HepG2 (cell line): ENCODE results near the gene THOC6. TPM values are rescaled to one million over a fixed set of nuclear protein-coding genes. Genes with fewer than 3 reads are reported as not detected.

Source experiments
- MEIS2 ChIP-seq: sonication (generic); formaldehyde crosslinking; IDR thresholded peaks from 2 replicates; pipeline ENCODE4 v1.9.0; 2021; ENCODE audit warnings: mild to moderate bottlenecking, missing genetic modification reagents
- MTF1 ChIP-seq: sonication (generic); formaldehyde crosslinking; IDR thresholded peaks from 2 replicates; pipeline ENCODE4 v1.5.0; 2020; ENCODE audit warnings: missing genetic modification reagents
- PHF21A ChIP-seq: sonication (generic); formaldehyde crosslinking; IDR thresholded peaks from 2 replicates; pipeline ENCODE4 v1.5.0; 2020; ENCODE audit warnings: mild to moderate bottlenecking, missing genetic modification reagents
- SAFB2 ChIP-seq: sonication (generic); formaldehyde crosslinking; IDR thresholded peaks from 2 replicates; pipeline ENCODE4 v1.5.1; 2020; ENCODE audit warnings: missing genetic modification reagents, low read depth, mild to moderate bottlenecking, borderline replicate concordance
- SSRP1 ChIP-seq: IDR thresholded peaks from 2 replicates; pipeline ENCODE4 v1.6.1; 2016; ENCODE audit warnings: control low read depth
- TCF7 ChIP-seq: sonication (generic); IDR thresholded peaks from 2 replicates; pipeline ENCODE4 v1.6.1; 2016; ENCODE audit warnings: antibody characterized with exemption, low read depth
- YEATS4 ChIP-seq: sonication (generic); formaldehyde crosslinking; IDR thresholded peaks from 2 replicates; pipeline ENCODE4 v1.4.0; 2020; ENCODE audit warnings: missing genetic modification reagents, borderline replicate concordance
- ZFP37 ChIP-seq: sonication (generic); formaldehyde crosslinking; IDR thresholded peaks from 2 replicates; pipeline ENCODE4 v1.4.0; 2020; ENCODE audit warnings: missing genetic modification reagents, borderline replicate concordance
- ZNF761 ChIP-seq: sonication (generic); formaldehyde crosslinking; conservative IDR thresholded peaks from 2 replicates; pipeline ENCODE4 v1.4.0; 2020; ENCODE audit warnings: mild to moderate bottlenecking, missing genetic modification reagents
- ZNF773 ChIP-seq: sonication (generic); formaldehyde crosslinking; IDR thresholded peaks from 2 replicates; pipeline ENCODE4 v1.4.0; 2020; ENCODE audit warnings: missing genetic modification reagents, borderline replicate concordance
- polyA plus RNA-seq, 8 experiments: library from polyadenylated mRNA; depleted of rRNA in 3 of 8; stranded (reverse) in 7 of 8; unstranded in 1 of 8; fragments of >200 nt; fragmentation: Illumina TruSeq in 4 of 8; extraction: Trizol in 4 of 8; gene quantifications; 2 replicates each; pipeline versions ENCODE4 v1.2.1 to v1.2.3, GENCODE V29; 2011 to 2016; ENCODE audit warnings: low read depth in 4 of 8, missing spikeins in 1 of 8, mixed read lengths in 1 of 8; ENCODE audit not compliant: insufficient read depth in 1 of 8
- total RNA-seq, 5 experiments: library from RNA; depleted of rRNA; stranded (reverse); fragments of >200 nt; fragmentation: Illumina TruSeq; extraction: Trizol; gene quantifications; 2 replicates each; pipeline ENCODE4 v1.2.3, GENCODE V29; 2016; ENCODE audit warnings: low read depth in 1 of 5
- TF ChIP-seq, protein P1 (sequence below): sonication (generic); formaldehyde crosslinking; IDR thresholded peaks from 2 replicates; pipeline ENCODE4 v1.4.0; 2020; ENCODE audit warnings: missing genetic modification reagents
- TF ChIP-seq, protein P2 (sequence below): sonication (generic); formaldehyde crosslinking; IDR thresholded peaks from 2 replicates; pipeline ENCODE4 v1.5.0; 2020; ENCODE audit warnings: mild to moderate bottlenecking, missing genetic modification reagents, borderline replicate concordance
- TF ChIP-seq, protein P3 (sequence below): IDR thresholded peaks from 2 replicates; pipeline ENCODE4 v1.6.1; 2012; ENCODE audit warnings: low read length, improper control_type of control experiment
- TF ChIP-seq, protein P4 (sequence below): sonication (generic); formaldehyde crosslinking; IDR thresholded peaks from 2 replicates; pipeline ENCODE4 v1.8.1; 2023; ENCODE audit warnings: mild to moderate bottlenecking, inconsistent platforms, moderate library complexity, missing genetic modification reagents, borderline replicate concordance
- TF ChIP-seq, protein P5 (sequence below): sonication (generic); formaldehyde crosslinking; IDR thresholded peaks from 2 replicates; pipeline ENCODE4 v1.5.1; 2020; ENCODE audit warnings: missing genetic modification reagents, mild to moderate bottlenecking, borderline replicate concordance

Gene THOC6
- total and polyA plus RNA-seq, 2 of the 13 experiments (the other 11 are each of a cell fraction or from before 2014, with no cell fraction given): 32.1 to 37.0 TPM

DNA sequence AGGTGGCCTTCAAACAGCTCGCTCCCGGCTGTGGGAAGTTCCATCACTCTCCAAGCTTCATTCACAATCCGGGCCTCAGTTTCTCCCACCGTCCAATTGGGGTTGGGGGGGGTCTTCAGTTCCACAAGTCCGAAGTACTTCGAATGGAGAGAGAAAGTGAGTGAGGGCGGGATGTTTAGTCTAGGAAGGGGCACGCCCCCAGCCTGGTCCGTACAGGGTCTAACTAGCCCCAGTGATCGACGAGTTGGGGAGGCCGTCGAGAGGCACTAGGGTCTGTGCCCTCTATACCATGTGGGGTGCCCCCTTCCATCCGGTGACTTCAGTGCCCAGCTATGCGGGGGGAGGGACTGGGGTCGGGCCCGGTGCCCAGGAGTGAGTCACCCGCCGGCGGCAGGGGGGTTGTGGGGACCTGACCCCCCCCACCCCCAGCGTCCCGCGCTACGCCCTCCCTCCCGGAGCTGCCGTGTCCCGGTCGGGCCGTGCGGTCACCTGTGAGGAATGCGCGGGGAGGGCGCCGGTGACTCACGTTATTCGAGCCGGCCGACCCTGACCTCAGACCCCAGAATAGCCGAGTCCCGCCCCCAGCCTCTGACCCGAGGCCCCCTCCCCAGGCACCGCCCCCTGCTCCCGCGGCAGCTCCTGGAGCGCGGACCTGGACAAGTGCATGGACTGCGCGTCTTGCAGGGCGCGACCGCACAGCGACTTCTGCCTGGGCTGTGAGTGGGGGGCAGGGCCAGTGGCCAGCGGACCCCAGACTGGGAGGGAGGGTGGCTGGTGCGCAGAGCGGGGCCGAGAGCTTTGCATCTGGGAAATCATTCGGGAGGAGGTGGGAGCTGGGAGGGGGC, 3.0 kb upstream of the THOC6 start (continued):
- TF ChIP-seq ZNF773 (CRISPR knock-in tag) (peak; percentile 85; the same call in 1 of the 2 replicates), ZFP37 (CRISPR knock-in tag) (0 out of 2 replicates have a peak, but pooled peaks have one; percentile 28), SSRP1 (CRISPR knock-in tag) (peak; percentile 75; the same call in 1 of the 2 replicates), PHF21A (peak; percentile 79), YEATS4 (peak; percentile 60; the same call in 1 of the 2 replicates), SAFB2 (CRISPR knock-in tag) (peak; percentile 70; the same call in 1 of the 2 replicates), MTF1 (CRISPR knock-in tag) (no peak), ZNF761 (CRISPR knock-in tag) (0 out of 2 replicates have a peak, but pooled peaks have one; percentile 85), MEIS2 (CRISPR knock-in tag) (peak; percentile 59; the same call in 1 of the 2 replicates), TCF7 (0 out of 2 replicates have a peak, but pooled peaks have one; percentile 31)
- TF ChIP-seq, protein P1, sequence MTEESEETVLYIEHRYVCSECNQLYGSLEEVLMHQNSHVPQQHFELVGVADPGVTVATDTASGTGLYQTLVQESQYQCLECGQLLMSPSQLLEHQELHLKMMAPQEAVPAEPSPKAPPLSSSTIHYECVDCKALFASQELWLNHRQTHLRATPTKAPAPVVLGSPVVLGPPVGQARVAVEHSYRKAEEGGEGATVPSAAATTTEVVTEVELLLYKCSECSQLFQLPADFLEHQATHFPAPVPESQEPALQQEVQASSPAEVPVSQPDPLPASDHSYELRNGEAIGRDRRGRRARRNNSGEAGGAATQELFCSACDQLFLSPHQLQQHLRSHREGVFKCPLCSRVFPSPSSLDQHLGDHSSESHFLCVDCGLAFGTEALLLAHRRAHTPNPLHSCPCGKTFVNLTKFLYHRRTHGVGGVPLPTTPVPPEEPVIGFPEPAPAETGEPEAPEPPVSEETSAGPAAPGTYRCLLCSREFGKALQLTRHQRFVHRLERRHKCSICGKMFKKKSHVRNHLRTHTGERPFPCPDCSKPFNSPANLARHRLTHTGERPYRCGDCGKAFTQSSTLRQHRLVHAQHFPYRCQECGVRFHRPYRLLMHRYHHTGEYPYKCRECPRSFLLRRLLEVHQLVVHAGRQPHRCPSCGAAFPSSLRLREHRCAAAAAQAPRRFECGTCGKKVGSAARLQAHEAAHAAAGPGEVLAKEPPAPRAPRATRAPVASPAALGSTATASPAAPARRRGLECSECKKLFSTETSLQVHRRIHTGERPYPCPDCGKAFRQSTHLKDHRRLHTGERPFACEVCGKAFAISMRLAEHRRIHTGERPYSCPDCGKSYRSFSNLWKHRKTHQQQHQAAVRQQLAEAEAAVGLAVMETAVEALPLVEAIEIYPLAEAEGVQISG: peak; percentile 75
- TF ChIP-seq, protein P2, sequence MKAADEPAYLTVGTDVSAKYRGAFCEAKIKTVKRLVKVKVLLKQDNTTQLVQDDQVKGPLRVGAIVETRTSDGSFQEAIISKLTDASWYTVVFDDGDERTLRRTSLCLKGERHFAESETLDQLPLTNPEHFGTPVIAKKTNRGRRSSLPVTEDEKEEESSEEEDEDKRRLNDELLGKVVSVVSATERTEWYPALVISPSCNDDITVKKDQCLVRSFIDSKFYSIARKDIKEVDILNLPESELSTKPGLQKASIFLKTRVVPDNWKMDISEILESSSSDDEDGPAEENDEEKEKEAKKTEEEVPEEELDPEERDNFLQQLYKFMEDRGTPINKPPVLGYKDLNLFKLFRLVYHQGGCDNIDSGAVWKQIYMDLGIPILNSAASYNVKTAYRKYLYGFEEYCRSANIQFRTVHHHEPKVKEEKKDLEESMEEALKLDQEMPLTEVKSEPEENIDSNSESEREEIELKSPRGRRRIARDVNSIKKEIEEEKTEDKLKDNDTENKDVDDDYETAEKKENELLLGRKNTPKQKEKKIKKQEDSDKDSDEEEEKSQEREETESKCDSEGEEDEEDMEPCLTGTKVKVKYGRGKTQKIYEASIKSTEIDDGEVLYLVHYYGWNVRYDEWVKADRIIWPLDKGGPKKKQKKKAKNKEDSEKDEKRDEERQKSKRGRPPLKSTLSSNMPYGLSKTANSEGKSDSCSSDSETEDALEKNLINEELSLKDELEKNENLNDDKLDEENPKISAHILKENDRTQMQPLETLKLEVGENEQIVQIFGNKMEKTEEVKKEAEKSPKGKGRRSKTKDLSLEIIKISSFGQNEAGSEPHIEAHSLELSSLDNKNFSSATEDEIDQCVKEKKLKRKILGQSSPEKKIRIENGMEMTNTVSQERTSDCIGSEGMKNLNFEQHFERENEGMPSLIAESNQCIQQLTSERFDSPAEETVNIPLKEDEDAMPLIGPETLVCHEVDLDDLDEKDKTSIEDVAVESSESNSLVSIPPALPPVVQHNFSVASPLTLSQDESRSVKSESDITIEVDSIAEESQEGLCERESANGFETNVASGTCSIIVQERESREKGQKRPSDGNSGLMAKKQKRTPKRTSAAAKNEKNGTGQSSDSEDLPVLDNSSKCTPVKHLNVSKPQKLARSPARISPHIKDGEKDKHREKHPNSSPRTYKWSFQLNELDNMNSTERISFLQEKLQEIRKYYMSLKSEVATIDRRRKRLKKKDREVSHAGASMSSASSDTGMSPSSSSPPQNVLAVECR (CRISPR knock-in tag): peak; percentile 63
- TF ChIP-seq, protein P3, sequence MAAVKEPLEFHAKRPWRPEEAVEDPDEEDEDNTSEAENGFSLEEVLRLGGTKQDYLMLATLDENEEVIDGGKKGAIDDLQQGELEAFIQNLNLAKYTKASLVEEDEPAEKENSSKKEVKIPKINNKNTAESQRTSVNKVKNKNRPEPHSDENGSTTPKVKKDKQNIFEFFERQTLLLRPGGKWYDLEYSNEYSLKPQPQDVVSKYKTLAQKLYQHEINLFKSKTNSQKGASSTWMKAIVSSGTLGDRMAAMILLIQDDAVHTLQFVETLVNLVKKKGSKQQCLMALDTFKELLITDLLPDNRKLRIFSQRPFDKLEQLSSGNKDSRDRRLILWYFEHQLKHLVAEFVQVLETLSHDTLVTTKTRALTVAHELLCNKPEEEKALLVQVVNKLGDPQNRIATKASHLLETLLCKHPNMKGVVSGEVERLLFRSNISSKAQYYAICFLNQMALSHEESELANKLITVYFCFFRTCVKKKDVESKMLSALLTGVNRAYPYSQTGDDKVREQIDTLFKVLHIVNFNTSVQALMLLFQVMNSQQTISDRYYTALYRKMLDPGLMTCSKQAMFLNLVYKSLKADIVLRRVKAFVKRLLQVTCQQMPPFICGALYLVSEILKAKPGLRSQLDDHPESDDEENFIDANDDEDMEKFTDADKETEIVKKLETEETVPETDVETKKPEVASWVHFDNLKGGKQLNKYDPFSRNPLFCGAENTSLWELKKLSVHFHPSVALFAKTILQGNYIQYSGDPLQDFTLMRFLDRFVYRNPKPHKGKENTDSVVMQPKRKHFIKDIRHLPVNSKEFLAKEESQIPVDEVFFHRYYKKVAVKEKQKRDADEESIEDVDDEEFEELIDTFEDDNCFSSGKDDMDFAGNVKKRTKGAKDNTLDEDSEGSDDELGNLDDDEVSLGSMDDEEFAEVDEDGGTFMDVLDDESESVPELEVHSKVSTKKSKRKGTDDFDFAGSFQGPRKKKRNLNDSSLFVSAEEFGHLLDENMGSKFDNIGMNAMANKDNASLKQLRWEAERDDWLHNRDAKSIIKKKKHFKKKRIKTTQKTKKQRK: no peak
- TF ChIP-seq, protein P4, sequence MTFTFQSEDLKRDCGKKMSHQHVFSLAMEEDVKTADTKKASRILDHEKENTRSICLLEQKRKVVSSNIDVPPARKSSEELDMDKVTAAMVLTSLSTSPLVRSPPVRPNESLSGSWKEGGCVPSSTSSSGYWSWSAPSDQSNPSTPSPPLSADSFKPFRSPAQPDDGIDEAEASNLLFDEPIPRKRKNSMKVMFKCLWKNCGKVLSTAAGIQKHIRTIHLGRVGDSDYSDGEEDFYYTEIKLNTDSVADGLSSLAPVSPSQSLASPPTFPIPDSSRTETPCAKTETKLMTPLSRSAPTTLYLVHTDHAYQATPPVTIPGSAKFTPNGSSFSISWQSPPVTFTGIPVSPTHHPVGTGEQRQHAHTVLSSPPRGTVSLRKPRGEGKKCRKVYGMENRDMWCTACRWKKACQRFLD (CRISPR knock-in tag): peak; percentile 23; the same call in 1 of the 2 replicates
- TF ChIP-seq, protein P5, sequence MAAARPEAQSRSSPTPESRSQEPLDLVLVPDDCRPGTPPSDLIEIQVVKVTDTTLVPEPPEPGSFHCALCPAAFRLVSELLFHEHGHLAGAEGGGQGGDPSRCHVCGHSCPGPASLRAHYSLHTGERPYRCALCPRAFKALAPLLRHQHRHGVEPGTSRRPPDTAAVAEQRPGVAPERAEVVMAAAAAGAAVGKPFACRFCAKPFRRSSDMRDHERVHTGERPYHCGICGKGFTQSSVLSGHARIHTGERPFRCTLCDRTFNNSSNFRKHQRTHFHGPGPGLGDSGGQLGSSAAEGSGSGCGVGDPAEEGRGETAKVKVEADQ (CRISPR knock-in tag): peak; percentile 85
